ENCODE results near the gene CATSPERZ. TPM values are rescaled to one million over a fixed set of nuclear protein-coding genes. Genes with fewer than 3 reads are reported as not detected.

The CATSPERZ gene
- total and polyA plus RNA-seq, 2 of the 8 experiments (the other 6 are each of a cell fraction or from before 2014, with no cell fraction given): 0.77 TPM; not detected in 1

- no peak overlapping the region for H2BK15ac ChIP-seq (ENCODE audit: low read length)
- ChIA-PET POLR2A (ENCODE audit: partially characterized antibody) (interaction anchor here (1.1 kb wide), 1 partner anchor 18 kb away, joined by 4 read pairs; no protein-coding TSS in a partner anchor), CTCF (ENCODE audit: partially characterized antibody) (interaction anchor here (0.6 to 37.6 kb wide), 6 partner anchors 12 to 83 kb away, joined by 3 to 614 read pairs (median 5); partner anchors contain the start of genes CATSPERZ, CCDC88B, ESRRA and PRDX5)
- no peak overlapping the region for H2BK12ac ChIP-seq (ENCODE audit: low read depth, low read length)
- H4K91ac ChIP-seq (replicated peaks; ENCODE audit: insufficient read length, low read length): no peak overlapping the region
- no peak overlapping the region for H3K18ac ChIP-seq (ENCODE audit: extremely low read depth, low read length)
- no peak overlapping the region for H2BK5ac ChIP-seq (ENCODE audit: low read depth, low read length)
- H3K27me3 ChIP-seq (replicated peaks in 1 of 4; ENCODE audit: control insufficient read depth in 3 of 4, extremely low read depth in 1 of 4, insufficient read depth in 3 of 4, low read length in 3 of 4): peaks cover 0 to 2% (median 0%) of the 10 kb centered on the region in 4 experiments; a peak in 1 of 7 replicates
- H3K36me3 ChIP-seq (ENCODE audit: control insufficient read depth in 2 of 4, insufficient read depth in 4 of 4, low read length in 3 of 4): no peaks in the 10 kb centered on the region
- no peak overlapping the region for H3K56ac ChIP-seq (replicated peaks; ENCODE audit: insufficient read length, low read depth, low read length)
- no peak overlapping the region for H4K5ac ChIP-seq (ENCODE audit: insufficient read length, low read depth, low read length)
- peaks cover 11% of the 10 kb centered on the region; the same call in 1 of the 2 replicates for H3K23me2 ChIP-seq (ENCODE audit: low read depth, low read length)
- no peak overlapping the region for H2BK20ac ChIP-seq (ENCODE audit: low read length)
- no peak overlapping the region for H2AFZ ChIP-seq (ENCODE audit: low read length)
- no peak overlapping the region for H3K23ac ChIP-seq (ENCODE audit: insufficient read length)
- H3K27ac ChIP-seq (ENCODE audit: low read depth, low read length): no peak overlapping the region
- FAIRE-seq: no peak
- H3K9ac ChIP-seq (replicated peaks in 1 of 4; ENCODE audit: extremely low read depth in 1 of 4, low read depth in 3 of 4, low read length in 3 of 4): no peak overlapping the region
- DNase-seq (ENCODE audit: low read depth in 1 of 2, low spot score in 2 of 2): no peak
- no peak overlapping the region for H4K8ac ChIP-seq (ENCODE audit: extremely low read depth, insufficient read depth, low read length)
- H3K4ac ChIP-seq (replicated peaks; ENCODE audit: insufficient read length, low read depth, low read length): no peak overlapping the region
- no peak overlapping the region for H2AK5ac ChIP-seq (ENCODE audit: low read depth, low read length)
- no peaks in the 10 kb centered on the region for H3K79me1 ChIP-seq (ENCODE audit: low read depth, low read length)
- no peaks in the 10 kb centered on the region for H4K20me1 ChIP-seq (replicated peaks in 1 of 2; ENCODE audit: control insufficient read depth in 1 of 2, insufficient read depth in 2 of 2, low read length in 2 of 2)
- H3K14ac ChIP-seq (ENCODE audit: insufficient read length): no peak overlapping the region
- H3K4me2 ChIP-seq (ENCODE audit: insufficient read depth in 1 of 2, low read depth in 2 of 2, low read length in 2 of 2): no peak overlapping the region
- H3K4me1 ChIP-seq (replicated peaks in 1 of 4; ENCODE audit: control insufficient read depth in 3 of 4, insufficient read depth in 4 of 4, low read length in 3 of 4): peaks cover 0 to 19% (median 13%) of the 10 kb centered on the region in 4 experiments; a peak in 6 of 7 replicates
- 86% methylated on average over 8 of the region's 8 CpGs; no CpG with 5 or more reads in 1 of the 2 experiments for WGBS, 2 experiments (ENCODE audit: extremely low coverage in 1 of 2, insufficient coverage in 1 of 2, insufficient read length in 1 of 2, insufficient replicate concordance in 2 of 2, low coverage in 1 of 2, low lambda C conversion rate in 2 of 2, missing lambda C conversion rate in 1 of 2)
- no peaks in the 10 kb centered on the region for H3K79me2 ChIP-seq (ENCODE audit: control insufficient read depth in 1 of 2, insufficient read depth in 2 of 2, low read length in 2 of 2)
- no peaks in the 10 kb centered on the region for H3K9me3 ChIP-seq (ENCODE audit: insufficient read depth in 2 of 2, low read depth in 1 of 2, low read length in 1 of 2)
- H3K4me3 ChIP-seq (ENCODE audit: extremely low read depth in 1 of 4, insufficient read depth in 2 of 4, low read depth in 3 of 4, low read length in 4 of 4): no peak overlapping the region
- no peak overlapping the region for H2BK120ac ChIP-seq (replicated peaks; ENCODE audit: low read depth, low read length)
- no peak for TF ChIP-seq EGR1 (IDR thresholded peaks at IDR 0.05; ENCODE audit: borderline replicate concordance, low read depth, low read length)
- TF ChIP-seq FOSL1 (IDR thresholded peaks at IDR 0.05; ENCODE audit: insufficient read depth, low read depth, low read length): no peak
- TF ChIP-seq KDM1A (IDR thresholded peaks at IDR 0.05; ENCODE audit: borderline replicate concordance, low read length): peak; percentile 86; the same call in 1 of the 2 replicates
- TF ChIP-seq CHD1 (IDR thresholded peaks at IDR 0.05; ENCODE audit: low read depth, low read length): no peak
- TF ChIP-seq CBX8 (IDR thresholded peaks at IDR 0.05; ENCODE audit: borderline replicate concordance, low read depth, low read length): no peak
- TF ChIP-seq RBBP5 (IDR thresholded peaks at IDR 0.05; ENCODE audit: borderline replicate concordance, low read depth, low read length): no peak
- no peak for TF ChIP-seq BRCA1 (IDR thresholded peaks at IDR 0.05; ENCODE audit: low read depth, low read length)
Observed at GRCh38 chr11:64337538-64338249, 37.5 kb downstream of the CATSPERZ start.
